Measurements from ENCODE around the gene ARMC12. TPM values are rescaled to one million over a fixed set of nuclear protein-coding genes. Genes with fewer than 3 reads are reported as not detected.

ARMC12 gene
- total and polyA plus RNA-seq, 2 of the 13 experiments (the other 11 are each of a cell fraction or from before 2014, with no cell fraction given): 1.3 TPM; not detected in 1

DNA sequence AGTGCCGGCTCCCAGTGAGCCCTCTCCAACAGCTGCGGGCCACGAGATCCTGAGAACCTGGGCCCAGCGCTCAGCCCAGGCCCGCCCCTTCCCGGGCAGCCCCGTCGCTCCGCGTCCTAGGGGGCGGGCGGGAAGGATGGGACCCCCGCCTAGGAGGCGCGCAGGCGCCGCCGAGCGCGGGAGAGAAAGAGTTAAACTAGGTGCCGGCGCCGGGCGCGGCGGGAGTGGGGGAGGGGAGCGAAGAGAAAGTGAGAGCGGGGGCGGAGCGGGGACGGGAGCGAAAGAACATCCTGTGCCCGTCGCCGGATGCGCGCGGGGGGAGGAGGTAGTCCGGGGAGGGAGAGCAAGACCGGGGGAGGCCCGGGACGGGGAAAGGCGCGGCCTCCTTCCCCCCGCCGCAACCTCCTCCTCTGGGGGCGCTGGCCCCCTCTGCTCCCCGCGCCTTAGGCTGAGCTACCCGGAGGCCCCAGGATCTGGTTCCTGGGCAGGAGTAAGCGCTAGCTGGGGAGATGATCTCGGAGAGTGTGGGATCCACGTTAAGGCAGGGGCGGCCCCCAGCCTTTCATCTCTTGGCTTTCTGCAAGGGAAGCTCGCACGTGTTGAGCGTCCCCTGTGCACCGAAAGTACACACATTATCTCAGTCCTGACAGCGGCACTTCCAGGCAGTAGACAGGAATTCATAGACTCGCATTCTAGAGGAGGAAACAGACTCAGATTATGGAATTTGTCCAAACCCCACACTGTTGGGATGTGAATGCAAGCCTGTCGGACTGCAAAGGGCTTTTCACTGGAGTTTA lies 4.9 kb upstream of the ARMC12 start (continued):
- TF ChIP-seq, protein P1, sequence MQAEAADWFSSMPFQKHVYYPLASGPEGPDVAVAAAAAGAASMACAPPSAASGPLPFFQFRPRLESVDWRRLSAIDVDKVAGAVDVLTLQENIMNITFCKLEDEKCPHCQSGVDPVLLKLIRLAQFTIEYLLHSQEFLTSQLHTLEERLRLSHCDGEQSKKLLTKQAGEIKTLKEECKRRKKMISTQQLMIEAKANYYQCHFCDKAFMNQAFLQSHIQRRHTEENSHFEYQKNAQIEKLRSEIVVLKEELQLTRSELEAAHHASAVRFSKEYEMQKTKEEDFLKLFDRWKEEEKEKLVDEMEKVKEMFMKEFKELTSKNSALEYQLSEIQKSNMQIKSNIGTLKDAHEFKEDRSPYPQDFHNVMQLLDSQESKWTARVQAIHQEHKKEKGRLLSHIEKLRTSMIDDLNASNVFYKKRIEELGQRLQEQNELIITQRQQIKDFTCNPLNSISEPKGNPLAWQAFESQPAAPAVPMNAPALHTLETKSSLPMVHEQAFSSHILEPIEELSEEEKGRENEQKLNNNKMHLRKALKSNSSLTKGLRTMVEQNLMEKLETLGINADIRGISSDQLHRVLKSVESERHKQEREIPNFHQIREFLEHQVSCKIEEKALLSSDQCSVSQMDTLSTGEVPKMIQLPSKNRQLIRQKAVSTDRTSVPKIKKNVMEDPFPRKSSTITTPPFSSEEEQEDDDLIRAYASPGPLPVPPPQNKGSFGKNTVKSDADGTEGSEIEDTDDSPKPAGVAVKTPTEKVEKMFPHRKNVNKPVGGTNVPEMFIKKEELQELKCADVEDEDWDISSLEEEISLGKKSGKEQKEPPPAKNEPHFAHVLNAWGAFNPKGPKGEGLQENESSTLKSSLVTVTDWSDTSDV (CRISPR knock-in tag; IDR thresholded peaks at IDR 0.05): 0 out of 2 replicates have a peak, but pooled peaks have one; percentile 7
- TF ChIP-seq MYC (CRISPR knock-in tag; IDR thresholded peaks at IDR 0.05; ENCODE audit: borderline replicate concordance) (peak; percentile 93; the same call in 1 of the 2 replicates), ATF4 (CRISPR knock-in tag; IDR thresholded peaks at IDR 0.05) (peak in 1 of 2 experiments; percentile 39; a peak in 2 of 4 replicates), ZFP82 (CRISPR knock-in tag; IDR thresholded peaks at IDR 0.05; ENCODE audit: borderline replicate concordance) (no peak), ZNF501 (CRISPR knock-in tag; IDR thresholded peaks at IDR 0.05) (peak; percentile 83), PLRG1 (conservative IDR thresholded peaks at IDR 0.05) (no peak), NCOA5 (CRISPR knock-in tag; IDR thresholded peaks at IDR 0.05) (no peak), ZNF704 (CRISPR knock-in tag; IDR thresholded peaks at IDR 0.05; ENCODE audit: borderline replicate concordance) (peak; percentile 84; the same call in 1 of the 2 replicates), CEBPG (CRISPR knock-in tag; IDR thresholded peaks at IDR 0.05) (no peak; the same call in 1 of the 2 replicates), ZNF143 (CRISPR knock-in tag; IDR thresholded peaks at IDR 0.05) (no peak), KMT2A (CRISPR knock-in tag; IDR thresholded peaks at IDR 0.05) (peak; percentile 32), ATF7-NPFF (CRISPR knock-in tag; IDR thresholded peaks at IDR 0.05; ENCODE audit: low read depth) (no peak), THYN1 (CRISPR knock-in tag; IDR thresholded peaks at IDR 0.05; ENCODE audit: borderline replicate concordance, low read depth) (no peak), ZNF350 (CRISPR knock-in tag; IDR thresholded peaks at IDR 0.05; ENCODE audit: borderline replicate concordance, low read depth) (peak; percentile 81), ZNF224 (CRISPR knock-in tag; IDR thresholded peaks at IDR 0.05) (peak; percentile 87; the same call in 1 of the 2 replicates), ZNF331 (CRISPR knock-in tag; IDR thresholded peaks at IDR 0.05) (0 out of 2 replicates have a peak, but pooled peaks have one; percentile 11), ZNF121 (CRISPR knock-in tag; IDR thresholded peaks at IDR 0.05) (0 out of 2 replicates have a peak, but pooled peaks have one; percentile 21), CHCHD3 (CRISPR knock-in tag; IDR thresholded peaks at IDR 0.05) (no peak)
- TF ChIP-seq, protein P2, sequence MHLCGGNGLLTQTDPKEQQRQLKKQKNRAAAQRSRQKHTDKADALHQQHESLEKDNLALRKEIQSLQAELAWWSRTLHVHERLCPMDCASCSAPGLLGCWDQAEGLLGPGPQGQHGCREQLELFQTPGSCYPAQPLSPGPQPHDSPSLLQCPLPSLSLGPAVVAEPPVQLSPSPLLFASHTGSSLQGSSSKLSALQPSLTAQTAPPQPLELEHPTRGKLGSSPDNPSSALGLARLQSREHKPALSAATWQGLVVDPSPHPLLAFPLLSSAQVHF (CRISPR knock-in tag; IDR thresholded peaks at IDR 0.05): peak; percentile 45
- TF ChIP-seq, protein P3, sequence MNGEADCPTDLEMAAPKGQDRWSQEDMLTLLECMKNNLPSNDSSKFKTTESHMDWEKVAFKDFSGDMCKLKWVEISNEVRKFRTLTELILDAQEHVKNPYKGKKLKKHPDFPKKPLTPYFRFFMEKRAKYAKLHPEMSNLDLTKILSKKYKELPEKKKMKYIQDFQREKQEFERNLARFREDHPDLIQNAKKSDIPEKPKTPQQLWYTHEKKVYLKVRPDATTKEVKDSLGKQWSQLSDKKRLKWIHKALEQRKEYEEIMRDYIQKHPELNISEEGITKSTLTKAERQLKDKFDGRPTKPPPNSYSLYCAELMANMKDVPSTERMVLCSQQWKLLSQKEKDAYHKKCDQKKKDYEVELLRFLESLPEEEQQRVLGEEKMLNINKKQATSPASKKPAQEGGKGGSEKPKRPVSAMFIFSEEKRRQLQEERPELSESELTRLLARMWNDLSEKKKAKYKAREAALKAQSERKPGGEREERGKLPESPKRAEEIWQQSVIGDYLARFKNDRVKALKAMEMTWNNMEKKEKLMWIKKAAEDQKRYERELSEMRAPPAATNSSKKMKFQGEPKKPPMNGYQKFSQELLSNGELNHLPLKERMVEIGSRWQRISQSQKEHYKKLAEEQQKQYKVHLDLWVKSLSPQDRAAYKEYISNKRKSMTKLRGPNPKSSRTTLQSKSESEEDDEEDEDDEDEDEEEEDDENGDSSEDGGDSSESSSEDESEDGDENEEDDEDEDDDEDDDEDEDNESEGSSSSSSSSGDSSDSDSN (CRISPR knock-in tag; IDR thresholded peaks at IDR 0.05): peak; percentile 88

Data from HepG2 (cell line).